HG03442 (cell line): ENCODE data around the gene DSCAM.

Source experiments
- ATAC-seq: cut with Tn5 transposase; IDR thresholded peaks from one replicate; pipeline ENCODE4 v1.9.1; 2021; ENCODE audit warnings: mild to moderate bottlenecking, moderate library complexity; ENCODE audit not compliant: unreplicated experiment

Gene DSCAM

DNA sequence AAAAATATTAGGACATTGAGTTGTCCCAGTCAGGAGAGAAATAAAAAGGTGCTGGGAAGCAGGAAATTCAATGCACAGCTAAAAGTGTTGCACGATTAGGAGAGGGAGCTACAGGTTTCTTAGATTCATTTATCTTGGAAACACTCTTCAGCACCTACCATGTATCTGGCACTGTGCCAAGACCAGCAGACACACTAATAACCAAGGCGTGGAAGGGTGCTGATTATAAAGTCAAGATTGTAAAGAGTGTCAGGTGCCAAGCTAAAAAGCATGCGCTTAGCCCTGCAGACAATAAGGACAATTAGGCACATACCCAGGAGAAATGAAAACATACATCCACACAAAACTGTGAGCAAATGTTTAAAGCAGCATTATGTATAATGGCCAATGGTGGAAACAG is 129.9 kb downstream of the DSCAM start:
- ATAC-seq, result no peak

DNA sequence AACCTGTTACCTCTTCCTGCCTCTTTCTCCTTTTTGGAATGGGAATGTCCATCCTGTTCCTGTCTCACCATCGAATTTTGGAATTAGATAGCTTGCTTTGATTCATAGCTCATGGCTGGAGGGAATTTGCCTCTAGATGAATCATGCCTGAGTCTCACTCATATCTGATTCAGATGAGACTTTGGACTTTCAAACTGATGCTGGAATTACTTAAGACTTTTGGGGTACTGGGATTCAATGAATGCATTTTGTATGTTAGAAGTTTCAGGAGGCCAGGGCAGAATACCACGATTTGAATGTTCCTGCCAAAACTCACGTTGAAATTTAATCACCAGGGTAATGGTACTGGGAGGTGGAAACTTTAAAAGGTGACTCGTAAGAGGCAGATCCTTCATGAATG is 132.4 kb downstream of the DSCAM start:
- no peak for ATAC-seq

DNA sequence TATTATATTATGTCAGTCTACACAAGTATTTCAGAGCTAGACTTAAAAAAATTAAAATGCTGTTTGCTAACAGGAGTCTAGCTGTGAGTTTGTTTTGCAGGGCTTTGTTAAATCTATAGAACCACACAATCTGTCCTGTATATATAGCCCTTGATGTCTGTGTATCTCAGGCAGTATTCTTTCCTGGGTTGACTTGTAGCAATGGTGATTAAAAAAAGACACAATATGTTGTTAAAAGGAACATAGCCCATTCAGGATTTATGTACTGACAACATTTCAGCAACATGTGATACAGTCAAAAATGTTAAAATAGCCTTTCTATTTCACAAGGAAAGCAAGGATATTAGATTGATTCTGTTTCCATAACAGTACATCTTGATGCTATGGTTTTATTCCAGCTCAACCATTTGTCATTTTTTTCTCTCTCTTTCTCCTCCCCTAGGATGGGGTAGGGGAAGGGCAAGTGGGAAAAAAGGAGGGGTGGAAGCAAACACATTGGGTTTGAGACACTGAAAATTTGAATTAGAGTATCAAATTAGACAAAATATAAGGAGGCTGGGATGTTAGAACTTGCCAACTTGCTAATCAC is 139.2 kb downstream of the DSCAM start:
- no peak for ATAC-seq

DNA sequence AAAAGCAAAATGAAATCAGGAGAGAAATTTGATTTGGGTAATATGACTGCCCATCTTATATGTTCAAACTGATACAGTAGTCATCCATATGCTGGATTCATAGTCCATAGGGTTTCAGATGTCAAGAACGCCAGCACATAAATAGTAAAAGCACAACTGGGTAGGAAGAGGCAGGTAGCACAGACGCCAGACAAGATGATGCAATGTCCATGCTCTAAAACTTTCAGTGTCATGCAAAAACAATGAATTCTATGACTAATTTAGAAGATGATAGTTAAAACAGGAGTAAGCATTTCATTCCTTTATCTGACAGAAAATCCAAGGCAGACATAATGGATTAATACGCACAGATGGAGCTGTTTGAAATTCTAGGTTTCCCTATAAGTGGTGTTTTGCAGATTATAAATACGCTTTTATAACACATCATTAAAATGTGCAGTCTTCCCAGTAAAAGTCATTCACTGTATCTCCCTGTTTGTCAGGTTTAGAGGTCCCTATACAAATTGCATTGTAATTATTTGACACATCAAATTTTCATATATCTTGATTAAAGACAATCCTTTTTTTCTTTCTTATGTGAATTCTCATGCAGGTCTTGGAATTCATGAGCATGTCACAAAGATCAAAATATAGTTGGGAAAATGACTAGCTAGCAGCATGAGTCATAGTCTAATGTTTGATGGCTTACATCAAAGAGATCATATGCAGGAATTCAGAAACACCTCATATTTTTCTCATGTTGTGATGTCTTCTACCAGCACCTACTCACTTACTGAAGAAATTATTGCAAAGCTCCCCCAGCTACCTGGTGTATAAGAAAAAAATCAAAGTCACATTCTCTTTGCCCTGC is 139.9 kb downstream of the DSCAM start:
- no peak for ATAC-seq

DNA sequence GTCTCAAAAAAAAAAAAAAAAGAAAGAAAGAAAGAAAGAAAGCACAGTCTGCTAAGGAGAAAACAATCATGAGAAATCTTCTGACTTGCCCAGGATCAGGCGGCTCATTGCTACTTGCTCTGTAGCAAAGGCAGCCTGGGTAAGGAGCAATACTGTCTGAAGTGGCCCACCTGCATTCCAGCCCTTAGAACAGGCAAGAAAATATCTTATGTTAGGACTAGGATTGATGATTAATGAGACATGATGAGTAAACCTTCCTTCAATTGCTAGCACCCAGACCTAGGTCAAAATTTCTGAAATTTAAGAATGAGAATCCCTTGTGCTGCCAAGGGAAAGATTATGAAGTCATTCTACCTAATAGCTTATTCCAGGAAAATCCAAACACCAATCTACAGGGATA is 140.8 kb downstream of the DSCAM start:
- ATAC-seq, result no peak

DNA sequence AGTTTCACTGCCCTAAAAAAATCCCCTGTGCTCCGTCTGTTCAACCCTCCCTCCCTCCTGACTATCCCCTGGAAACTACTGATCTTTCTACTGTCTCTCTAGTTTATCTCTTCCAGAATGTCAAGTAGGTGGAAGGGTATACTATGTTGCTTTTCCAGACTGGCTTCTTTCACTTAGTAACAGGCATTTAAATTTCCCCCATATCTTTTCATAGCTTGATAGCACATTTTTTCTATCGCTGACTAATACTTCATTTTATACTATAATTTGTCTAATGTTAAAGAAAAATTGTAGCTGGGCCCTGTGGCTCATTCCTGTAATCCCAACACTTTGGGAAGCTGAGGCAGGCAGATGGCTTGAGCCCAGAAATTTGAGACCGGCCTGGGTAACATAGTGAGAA is 142.8 kb downstream of the DSCAM start:
- no peak for ATAC-seq

DNA sequence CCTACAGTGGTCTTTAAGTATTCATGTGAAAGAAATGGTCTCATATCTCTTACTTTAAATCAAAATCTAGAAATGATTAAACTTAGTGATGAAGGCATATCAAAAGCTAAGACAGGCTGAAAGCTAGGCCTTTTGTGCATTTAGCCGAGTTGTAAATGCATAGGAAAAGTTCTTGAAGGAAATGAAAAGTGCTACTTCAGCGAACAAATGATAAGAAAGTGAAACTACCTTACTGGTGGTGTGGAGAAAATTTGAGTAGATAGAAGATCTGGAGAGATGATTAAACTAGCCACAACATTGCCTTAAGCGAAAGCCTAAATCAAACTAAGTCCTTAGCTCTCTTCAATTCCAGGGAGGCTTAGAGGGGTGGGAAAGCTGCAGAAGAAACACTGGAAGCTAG is 147.6 kb downstream of the DSCAM start:
- ATAC-seq, result no peak

DNA sequence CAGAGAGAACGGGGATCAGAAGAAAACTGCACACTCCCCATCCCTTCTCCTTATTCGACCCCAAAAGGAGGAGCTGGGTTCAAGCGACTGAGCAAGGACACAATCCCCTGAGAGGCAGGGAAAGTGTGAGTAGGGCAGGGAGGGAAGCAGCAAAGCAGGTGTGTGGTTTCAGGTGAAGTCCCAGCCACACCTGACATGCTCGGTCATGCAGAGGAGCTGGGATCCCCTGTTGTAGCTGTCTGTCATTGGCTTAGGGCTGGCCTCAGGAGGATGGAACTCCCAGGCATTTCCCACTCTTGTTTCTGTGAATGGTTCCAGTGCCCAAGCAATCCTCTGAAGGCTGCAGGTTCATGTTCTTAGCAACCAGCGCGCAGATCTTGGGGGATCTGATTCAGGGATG is 150.7 kb downstream of the DSCAM start:
- ATAC-seq, result no peak

DNA sequence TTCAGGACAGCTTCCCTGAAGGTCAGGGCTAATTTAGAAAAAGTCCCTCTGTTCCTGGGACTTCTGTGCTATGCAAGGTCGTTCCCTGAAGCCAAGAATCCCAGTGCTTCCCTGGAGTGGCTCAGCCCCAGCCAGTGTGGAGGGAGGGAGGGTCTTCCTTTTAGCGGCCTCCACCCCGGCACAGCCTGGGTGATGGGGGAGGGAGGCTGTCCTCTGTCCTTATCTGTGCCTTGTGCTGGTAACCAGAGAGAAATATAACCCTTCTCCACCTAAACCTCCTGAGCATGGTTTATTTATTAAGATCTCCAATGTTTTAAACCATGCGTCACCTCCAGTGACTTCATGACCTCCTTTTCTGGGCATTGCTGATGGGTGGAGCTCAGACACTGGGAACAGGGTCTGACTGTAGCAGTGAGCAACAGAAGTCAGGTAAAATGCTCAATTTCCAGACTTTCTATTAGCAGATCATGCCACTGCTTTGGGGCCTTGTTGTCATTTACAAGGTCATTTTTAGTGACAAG is 157.1 kb downstream of the DSCAM start:
- no peak for ATAC-seq

DNA sequence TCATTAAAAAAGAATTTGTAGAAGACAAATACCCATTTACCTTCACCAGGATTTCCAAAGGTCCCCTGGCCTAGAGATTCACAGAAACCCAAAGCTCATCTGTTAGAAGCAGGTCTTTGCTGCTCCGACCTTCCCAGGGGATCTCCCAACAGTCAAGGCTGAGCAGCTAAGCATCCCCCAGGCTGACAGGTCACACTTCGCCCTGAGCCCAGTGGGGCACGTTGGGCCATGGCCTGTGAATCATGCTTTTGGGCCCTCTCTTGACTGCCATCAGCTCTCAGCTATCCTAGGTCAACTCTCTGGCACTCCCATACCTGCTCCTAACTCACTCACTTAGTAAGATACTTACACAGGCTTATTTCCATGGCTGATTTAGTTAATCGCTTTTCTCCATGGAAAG is 157.7 kb downstream of the DSCAM start:
- no peak for ATAC-seq

DNA sequence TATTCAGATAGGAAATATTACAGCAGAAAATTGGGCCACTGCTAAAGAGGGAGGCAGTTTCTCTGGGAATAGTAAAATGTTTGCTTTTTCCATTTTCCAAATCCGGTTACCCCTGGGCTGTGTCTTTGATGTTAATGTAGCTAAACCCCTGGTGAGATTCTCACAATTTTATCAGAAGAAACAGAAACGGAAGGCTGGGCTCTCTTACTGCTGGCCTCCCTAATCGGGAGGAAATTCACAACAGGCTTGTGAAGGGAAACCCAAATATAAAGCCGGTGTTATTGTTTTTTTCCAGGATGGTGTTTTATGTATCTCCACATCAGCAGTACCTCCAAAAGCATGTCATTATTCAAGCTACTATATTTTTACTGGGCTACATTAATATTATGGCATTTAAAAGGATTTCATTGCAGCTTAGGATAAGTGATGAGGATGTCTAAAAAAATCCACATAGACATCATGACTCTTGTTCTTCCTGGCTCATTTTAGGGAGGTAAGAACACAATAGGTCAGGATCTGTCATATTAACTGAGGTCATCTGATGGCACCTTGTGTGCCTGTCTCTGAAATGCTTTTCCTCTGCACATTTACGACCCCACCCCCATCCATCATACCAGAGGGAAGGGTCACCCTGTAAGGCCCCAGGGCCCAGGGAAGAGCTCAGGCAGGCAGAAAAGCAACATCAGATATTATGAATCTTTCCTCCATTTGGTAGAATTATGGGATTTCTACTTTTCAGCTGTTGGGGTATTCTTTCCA is 158.7 kb downstream of the DSCAM start:
- ATAC-seq, result no peak

DNA sequence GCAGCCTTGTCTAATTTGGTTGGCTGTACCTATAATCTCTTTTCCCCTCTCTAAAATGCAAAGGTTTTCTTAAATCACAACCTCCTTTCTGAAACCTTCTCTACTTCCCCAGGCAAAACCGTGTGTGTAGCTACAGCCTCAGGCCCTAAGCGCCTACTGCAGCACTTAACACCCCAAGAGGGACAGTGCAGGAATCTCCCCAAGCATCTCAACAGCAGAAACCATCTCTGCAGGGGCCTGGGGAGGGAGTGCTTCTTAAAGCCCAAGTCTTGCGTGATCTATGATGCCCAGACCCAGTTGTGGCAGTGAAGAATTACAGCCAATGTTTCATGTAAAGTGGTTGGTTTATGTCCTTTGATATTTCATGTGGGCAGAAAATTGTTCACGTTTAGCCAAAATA is 159.3 kb downstream of the DSCAM start:
- ATAC-seq, result no peak

DNA sequence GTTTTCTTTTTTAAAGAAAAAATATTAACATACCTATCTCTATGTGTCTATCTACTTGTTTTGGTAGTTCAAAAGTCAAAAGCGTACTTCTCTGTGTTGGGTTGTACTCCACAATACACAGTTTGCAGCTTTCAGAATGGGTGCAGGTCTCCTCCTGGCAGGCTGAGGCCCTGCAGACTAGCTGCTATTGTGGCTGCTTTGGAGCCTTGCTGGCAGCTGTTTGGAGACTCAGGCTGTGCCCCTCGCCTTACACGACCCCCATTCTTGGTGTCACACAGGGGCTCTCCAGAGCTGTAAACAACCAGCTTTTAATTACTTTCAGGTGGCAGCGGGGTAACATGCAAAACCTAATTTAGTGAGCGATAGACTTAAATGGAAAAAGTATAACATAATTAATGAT is 160.4 kb downstream of the DSCAM start:
- ATAC-seq, result no peak

DNA sequence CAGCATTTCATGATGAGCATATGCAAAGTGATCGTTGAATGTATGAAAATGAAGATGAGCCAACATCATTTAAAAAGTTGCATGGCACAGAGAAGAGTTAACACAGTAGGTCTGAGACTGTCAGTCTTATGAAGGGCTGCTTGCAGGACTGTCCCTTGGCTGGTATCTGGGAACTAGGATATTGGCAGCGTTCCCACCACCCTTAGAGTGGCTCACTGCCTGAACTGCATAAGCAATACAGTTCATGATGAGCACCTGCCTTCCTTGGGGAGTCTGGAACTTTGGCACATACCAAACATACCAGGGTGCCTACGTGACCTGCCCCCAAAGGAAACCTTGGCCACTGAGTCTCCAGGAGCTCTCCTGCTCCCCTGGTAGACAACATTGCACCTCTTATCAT is 161.8 kb downstream of the DSCAM start:
- no peak for ATAC-seq

DNA sequence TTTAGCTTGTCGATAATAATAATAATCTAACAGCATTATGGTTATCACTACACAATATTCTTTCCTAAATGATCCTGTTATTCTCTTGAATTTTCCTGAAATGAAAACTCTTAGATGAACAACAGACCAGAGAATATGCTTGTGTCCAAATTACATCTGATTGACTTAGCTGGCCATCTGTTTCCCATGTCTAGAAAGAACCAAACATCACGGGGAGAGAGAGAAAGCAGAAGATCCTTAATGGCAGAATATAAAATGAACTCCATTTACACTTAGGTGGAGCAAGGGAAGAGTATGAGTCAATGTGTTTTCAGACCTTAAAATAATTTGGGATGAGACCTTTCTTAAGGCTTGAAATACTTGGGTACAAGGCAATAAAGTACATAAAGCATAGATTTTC is 162.2 kb downstream of the DSCAM start:
- no peak for ATAC-seq

DNA sequence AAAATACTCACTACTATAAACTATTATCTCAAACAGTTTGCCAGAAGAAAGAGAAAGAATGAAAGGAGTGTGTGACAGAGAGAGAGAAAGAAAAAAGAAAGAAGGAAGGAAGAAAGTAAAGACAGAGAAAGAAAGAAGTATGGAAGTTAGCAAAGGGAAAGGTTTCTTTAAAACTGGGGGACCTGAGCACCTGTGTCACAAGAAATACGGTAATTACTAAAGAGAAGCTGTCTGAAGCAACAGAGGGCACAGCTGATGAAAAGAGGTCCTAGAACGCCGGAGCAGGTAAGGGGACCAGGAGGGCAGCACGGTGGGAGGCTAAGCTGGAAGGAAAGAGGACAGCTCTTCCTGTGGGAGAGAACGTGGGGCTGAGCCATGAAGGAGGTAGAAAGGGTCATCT is 163.6 kb downstream of the DSCAM start:
- ATAC-seq, result no peak

DNA sequence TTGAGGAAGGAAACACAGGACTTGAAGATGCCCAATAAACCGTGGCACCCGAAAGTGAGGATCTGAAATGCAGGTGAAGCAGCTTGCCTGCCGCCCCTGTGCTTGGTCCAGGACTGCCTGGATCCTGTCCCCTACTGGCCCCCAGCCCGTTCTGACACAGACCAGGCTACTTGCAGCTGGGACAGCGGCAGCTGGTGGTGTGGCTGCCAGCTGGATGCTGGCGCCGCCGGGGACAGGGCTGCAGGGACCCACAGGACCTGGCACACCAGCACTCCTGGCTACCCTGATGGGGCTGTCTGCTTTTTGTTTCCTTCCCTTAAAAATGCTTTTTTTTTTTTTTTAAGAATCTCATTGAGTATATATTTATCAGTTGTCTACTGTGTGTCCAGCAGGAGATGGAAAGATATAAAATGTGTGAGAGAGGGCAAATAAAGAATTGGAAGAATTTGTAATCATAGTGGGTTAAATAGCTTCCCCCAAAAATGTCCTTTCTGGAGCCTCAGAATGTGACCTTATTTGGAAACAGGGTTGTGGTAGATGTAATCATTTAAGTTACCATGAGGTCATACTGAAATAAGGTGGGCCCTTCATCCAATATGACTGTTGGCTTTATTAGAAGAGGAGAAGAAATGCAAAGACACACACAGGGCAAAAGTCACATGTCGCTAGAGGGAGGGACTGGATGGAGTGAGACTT is 165.6 kb downstream of the DSCAM start:
- no peak for ATAC-seq

DNA sequence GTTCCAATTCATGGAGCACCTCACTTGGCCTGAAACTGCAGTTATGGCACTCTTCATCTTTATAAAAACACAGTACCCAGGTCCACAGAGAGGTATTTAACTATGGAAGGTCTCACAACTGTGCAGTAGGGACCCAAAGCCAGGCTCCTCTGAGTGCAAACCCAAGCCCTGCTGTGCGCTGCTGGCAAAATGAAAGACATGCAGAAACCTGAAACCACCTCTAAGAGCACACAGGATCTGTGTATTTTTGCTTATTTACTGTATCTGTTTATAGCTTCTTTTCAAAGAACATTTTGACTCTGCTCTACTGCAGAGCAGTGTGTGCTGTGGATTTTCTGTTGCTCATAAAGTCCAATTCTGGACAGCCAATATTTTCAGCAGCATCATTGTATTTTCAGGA is 166.6 kb downstream of the DSCAM start:
- ATAC-seq, result no peak

DNA sequence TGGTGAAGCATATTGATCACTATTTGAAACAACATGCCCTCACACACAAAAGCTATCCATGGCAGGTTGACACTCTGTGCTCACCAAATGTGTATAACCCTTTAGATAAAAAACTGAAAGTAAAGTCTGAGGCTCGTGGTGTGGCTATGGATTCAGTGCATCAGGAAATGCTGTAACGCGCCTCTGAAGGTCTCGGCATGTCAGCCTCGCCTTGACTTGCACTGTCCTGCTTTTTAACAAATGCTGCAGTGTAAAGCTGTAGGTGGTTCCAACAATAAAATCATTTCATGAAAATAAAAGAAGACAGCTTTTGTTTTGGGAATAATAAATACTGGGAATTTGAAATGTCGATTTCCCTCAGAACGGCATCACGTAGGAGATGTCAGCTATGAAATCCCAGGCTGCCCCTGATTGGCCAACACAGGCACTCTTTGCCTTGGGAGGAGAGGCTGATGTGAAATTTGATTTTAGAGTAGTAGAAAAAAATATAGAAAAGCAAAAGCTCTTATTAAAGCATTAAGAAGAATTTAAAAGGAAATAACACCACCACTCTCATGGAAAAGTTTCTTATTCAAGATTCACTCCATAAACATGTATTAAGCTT is 168.2 kb downstream of the DSCAM start:
- no peak for ATAC-seq

DNA sequence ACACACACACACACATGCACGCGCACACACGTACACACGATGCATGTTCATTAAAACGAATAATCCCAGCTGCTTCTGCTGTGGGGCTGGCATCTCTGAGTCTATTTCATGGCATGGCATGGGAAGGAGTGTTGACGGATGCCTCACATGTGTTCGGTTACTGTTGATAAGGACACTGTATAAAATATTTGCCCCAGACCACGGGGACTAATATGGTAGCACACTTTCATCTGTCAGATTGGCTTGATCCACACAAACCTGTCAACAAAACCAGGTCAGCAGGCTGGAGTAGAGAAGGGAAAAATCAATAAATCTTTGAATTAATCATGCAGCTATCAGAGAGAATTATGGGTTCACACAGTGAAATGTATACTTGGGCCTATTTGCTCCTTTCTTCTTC is 171.9 kb downstream of the DSCAM start:
- ATAC-seq, result no peak

DNA sequence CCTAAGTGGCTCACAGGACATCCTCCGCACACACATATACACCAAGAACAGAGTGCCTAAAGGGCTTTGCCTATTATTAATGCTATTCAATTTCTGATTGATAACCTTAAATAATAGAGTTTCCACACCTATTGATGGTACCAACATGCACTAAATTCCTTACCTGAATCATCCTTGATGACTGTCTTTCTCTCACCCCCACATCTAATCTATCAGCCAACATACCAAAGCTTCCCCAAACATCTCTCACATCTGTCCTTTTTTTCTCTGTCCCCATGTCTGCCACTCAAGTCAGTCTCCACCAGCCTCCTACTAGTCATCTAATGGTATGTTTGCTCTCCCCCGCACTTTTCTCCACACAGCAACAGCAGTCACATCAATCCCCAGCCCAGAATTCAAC is 174.4 kb downstream of the DSCAM start:
- no peak for ATAC-seq
